Neural cell (in vitro differentiated cells): ENCODE results near the gene DEGS2. TPM values are rescaled to one million over a fixed set of nuclear protein-coding genes. Genes with fewer than 3 reads are reported as not detected.

Experiments used
- H2AFZ ChIP-seq: fragments of 200-600, 300-800 bp; sonication (generic), shearing (Covaris generic); 2 replicates; pipeline ENCODE4 v1.6.0; 2014; ENCODE audit warnings: low read depth, mild to moderate bottlenecking, antibody characterized with exemption, low read length, moderate library complexity
- H3F3A ChIP-seq: fragments of 200-600 bp; shearing (Covaris generic); 2 replicates; pipeline ENCODE4 v1.6.1; 2016; ENCODE audit warnings: mild to moderate bottlenecking, moderate library complexity, mixed read lengths, antibody characterized with exemption, low read length; ENCODE audit not compliant: insufficient read depth, poor library complexity, severe bottlenecking
- H3K27ac ChIP-seq: fragments of 200-600, 300-800 bp; sonication (generic), shearing (Covaris generic); 2 replicates; pipeline ENCODE4 v1.5.1; 2014; ENCODE audit warnings: mild to moderate bottlenecking, low read length, moderate library complexity
- H3K27me3 ChIP-seq: fragments of 300-800, 200-600 bp; sonication (generic), shearing (Covaris generic); 2 replicates; pipeline ENCODE4 v1.6.0; 2014; ENCODE audit warnings: mild to moderate bottlenecking, low read depth, low read length, moderate library complexity; ENCODE audit not compliant: insufficient read depth
- H3K36me3 ChIP-seq: fragments of 300-800, 200-600 bp; sonication (generic), shearing (Covaris generic); 2 replicates; pipeline ENCODE4 v1.5.1; 2014; ENCODE audit warnings: mild to moderate bottlenecking, antibody characterized with exemption, low read length, moderate library complexity; ENCODE audit not compliant: insufficient read depth
- H3K4me2 ChIP-seq: fragments of 300-800, 200-600 bp; sonication (generic), shearing (Covaris generic); 2 replicates; pipeline ENCODE4 v1.6.0; 2014; ENCODE audit warnings: mild to moderate bottlenecking, low read length
- H3K4me3 ChIP-seq: fragments of 300-800, 200-600 bp; sonication (generic), shearing (Covaris generic); 2 replicates; pipeline ENCODE4 v1.5.1; 2014; ENCODE audit warnings: mild to moderate bottlenecking, low read length, moderate library complexity
- H3K79me2 ChIP-seq: fragments of 200-600 bp; shearing (Covaris generic); replicated peaks from 2 replicates; pipeline ENCODE4 v1.6.0; 2014; ENCODE audit warnings: mild to moderate bottlenecking, low read length, moderate library complexity; ENCODE audit not compliant: insufficient read depth
- H3K9ac ChIP-seq: fragments of 300-800, 200-600 bp; sonication (generic), shearing (Covaris generic); 2 replicates; pipeline ENCODE4 v1.6.1; 2016; ENCODE audit warnings: mild to moderate bottlenecking, low read length, mixed read lengths
- H3K9me2 ChIP-seq: fragments of 200-600 bp; shearing (Covaris generic); 2 replicates; pipeline ENCODE4 v1.6.1; 2016; ENCODE audit warnings: mild to moderate bottlenecking, low read length, mixed read lengths; ENCODE audit not compliant: insufficient read depth
- H3K9me3 ChIP-seq: fragments of 200-600, 300-800 bp; sonication (generic), shearing (Covaris generic); 2 replicates; pipeline ENCODE4 v1.6.1; 2016; ENCODE audit warnings: mild to moderate bottlenecking, mixed run types, low read length, moderate library complexity, mixed read lengths
- H4K20me1 ChIP-seq: fragments of 200-600 bp; shearing (Covaris generic); 2 replicates; pipeline ENCODE4 v1.6.1; 2016; ENCODE audit warnings: mild to moderate bottlenecking, mixed run types; ENCODE audit not compliant: insufficient read depth
- CTCF ChIP-seq: fragments of 450-650 bp; IDR thresholded peaks from 2 replicates; pipeline ENCODE4 v1.5.1; 2014; ENCODE audit warnings: antibody characterized with exemption, mild to moderate bottlenecking, moderate library complexity; ENCODE audit not compliant: poor library complexity, severe bottlenecking
- EP300 ChIP-seq: fragments of 450-650 bp; conservative IDR thresholded peaks from 2 replicates; pipeline ENCODE4 v1.6.1; 2014; ENCODE audit warnings: antibody characterized with exemption, mild to moderate bottlenecking, moderate library complexity; ENCODE audit not compliant: poor library complexity, severe bottlenecking
- EZH2 ChIP-seq: fragments of 200-600, 300-800 bp; shearing (Covaris generic), sonication (generic); IDR thresholded peaks from 2 replicates; pipeline ENCODE4 v1.6.1; 2014; ENCODE audit warnings: antibody characterized with exemption, low read length, borderline replicate concordance, mild to moderate bottlenecking; ENCODE audit not compliant: insufficient read depth, poor library complexity, severe bottlenecking
- MXI1 ChIP-seq: fragments of 450-650 bp; conservative IDR thresholded peaks from 2 replicates; pipeline ENCODE4 v1.6.1; 2014; ENCODE audit warnings: antibody characterized with exemption, mild to moderate bottlenecking; ENCODE audit not compliant: poor library complexity, severe bottlenecking
- POLR2AphosphoS5 ChIP-seq: IDR thresholded peaks from 2 replicates; pipeline ENCODE4 v1.6.1; 2012
- RAD21 ChIP-seq: fragments of 450-650 bp; conservative IDR thresholded peaks from 2 replicates; pipeline ENCODE4 v1.6.1; 2014; ENCODE audit warnings: antibody characterized with exemption, mild to moderate bottlenecking, moderate library complexity
- SMC3 ChIP-seq: fragments of 450-650 bp; conservative IDR thresholded peaks from 2 replicates; pipeline ENCODE4 v1.6.1; 2014; ENCODE audit warnings: antibody characterized with exemption, mild to moderate bottlenecking, moderate library complexity; ENCODE audit not compliant: poor library complexity
- TAF1 ChIP-seq: IDR thresholded peaks from 2 replicates; pipeline ENCODE4 v1.6.1; 2012; ENCODE audit warnings: low read depth
- polyA plus RNA-seq: library from polyadenylated mRNA; depleted of rRNA; stranded (reverse); fragments of >200 nt; gene quantifications from 2 replicates; pipeline ENCODE4 v1.2.3, GENCODE V29; 2014
- TF ChIP-seq, protein P1 (sequence below): IDR thresholded peaks from 2 replicates; pipeline ENCODE4 v1.6.1; 2012; ENCODE audit warnings: borderline replicate concordance

DEGS2 gene
- polyA plus RNA-seq, 1 donor from 2014 or later, result 0.37 TPM

DNA sequence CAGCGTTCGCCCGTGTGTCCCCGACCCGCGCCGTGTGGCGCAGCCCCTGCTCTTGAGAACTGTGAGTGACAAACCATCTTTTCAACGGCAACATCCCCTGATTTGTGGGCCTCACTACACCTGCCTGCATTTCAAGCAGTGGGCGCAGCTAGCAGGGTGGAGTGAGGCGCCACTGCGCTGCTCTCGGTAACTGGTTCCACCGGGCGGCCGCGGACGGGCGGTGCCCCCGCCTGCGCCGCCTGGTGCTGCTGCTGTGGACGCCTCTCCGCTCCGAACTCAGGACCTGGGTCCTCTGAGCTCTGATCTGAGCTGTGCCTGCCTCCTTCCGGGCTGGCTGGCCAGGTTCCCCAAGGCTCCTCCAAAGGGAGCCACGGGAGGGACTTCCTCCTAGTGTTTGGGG is 5.9 kb upstream of the DEGS2 start:
- H3K9ac ChIP-seq, result no peak overlapping the region
- TF ChIP-seq, protein P1, sequence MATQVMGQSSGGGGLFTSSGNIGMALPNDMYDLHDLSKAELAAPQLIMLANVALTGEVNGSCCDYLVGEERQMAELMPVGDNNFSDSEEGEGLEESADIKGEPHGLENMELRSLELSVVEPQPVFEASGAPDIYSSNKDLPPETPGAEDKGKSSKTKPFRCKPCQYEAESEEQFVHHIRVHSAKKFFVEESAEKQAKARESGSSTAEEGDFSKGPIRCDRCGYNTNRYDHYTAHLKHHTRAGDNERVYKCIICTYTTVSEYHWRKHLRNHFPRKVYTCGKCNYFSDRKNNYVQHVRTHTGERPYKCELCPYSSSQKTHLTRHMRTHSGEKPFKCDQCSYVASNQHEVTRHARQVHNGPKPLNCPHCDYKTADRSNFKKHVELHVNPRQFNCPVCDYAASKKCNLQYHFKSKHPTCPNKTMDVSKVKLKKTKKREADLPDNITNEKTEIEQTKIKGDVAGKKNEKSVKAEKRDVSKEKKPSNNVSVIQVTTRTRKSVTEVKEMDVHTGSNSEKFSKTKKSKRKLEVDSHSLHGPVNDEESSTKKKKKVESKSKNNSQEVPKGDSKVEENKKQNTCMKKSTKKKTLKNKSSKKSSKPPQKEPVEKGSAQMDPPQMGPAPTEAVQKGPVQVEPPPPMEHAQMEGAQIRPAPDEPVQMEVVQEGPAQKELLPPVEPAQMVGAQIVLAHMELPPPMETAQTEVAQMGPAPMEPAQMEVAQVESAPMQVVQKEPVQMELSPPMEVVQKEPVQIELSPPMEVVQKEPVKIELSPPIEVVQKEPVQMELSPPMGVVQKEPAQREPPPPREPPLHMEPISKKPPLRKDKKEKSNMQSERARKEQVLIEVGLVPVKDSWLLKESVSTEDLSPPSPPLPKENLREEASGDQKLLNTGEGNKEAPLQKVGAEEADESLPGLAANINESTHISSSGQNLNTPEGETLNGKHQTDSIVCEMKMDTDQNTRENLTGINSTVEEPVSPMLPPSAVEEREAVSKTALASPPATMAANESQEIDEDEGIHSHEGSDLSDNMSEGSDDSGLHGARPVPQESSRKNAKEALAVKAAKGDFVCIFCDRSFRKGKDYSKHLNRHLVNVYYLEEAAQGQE, result no peak
- no peak for TF ChIP-seq POLR2AphosphoS5
- no peak for TF ChIP-seq MXI1
- TF ChIP-seq EP300, result no peak
- no peak for TF ChIP-seq SMC3
- no peak for TF ChIP-seq RAD21
- no peak for TF ChIP-seq TAF1
- TF ChIP-seq CTCF, result no peak
- TF ChIP-seq EZH2, result no peak
- no peaks in the 10 kb centered on the region for H3K79me2 ChIP-seq
- H2AFZ ChIP-seq, result no peak overlapping the region
- H3K4me3 ChIP-seq, result no peak overlapping the region
- no peak overlapping the region for H3K27ac ChIP-seq
- no peaks in the 10 kb centered on the region for H4K20me1 ChIP-seq
- no peaks in the 10 kb centered on the region for H3K9me2 ChIP-seq
- H3K9me3 ChIP-seq, result peaks cover 2% of the 10 kb centered on the region
- H3K27me3 ChIP-seq, result peaks cover 30% of the 10 kb centered on the region
- H3F3A ChIP-seq, result no peaks in the 10 kb centered on the region
- H3K4me2 ChIP-seq, result no peak overlapping the region
- H3K36me3 ChIP-seq, result no peaks in the 10 kb centered on the region

- H3K27me3 ChIP-seq, result peaks cover 57% of the 10 kb centered on the region
- H3F3A ChIP-seq, result no peaks in the 10 kb centered on the region
- no peaks in the 10 kb centered on the region for H3K36me3 ChIP-seq
- H3K9me3 ChIP-seq, result peaks cover 5% of the 10 kb centered on the region
- no peak for TF ChIP-seq TAF1
- no peak for TF ChIP-seq POLR2AphosphoS5
- TF ChIP-seq SMC3, result no peak
- TF ChIP-seq, protein P1, result no peak
- no peak for TF ChIP-seq MXI1
- no peak for TF ChIP-seq RAD21
- TF ChIP-seq EZH2, result no peak
- no peak for TF ChIP-seq EP300
- TF ChIP-seq CTCF, result no peak
- H3K79me2 ChIP-seq, result no peaks in the 10 kb centered on the region
- H3K9me2 ChIP-seq, result no peaks in the 10 kb centered on the region
- H3K9ac ChIP-seq, result no peak overlapping the region
- H3K4me2 ChIP-seq, result no peak overlapping the region
- H2AFZ ChIP-seq, result no peak overlapping the region
- no peak overlapping the region for H3K4me3 ChIP-seq
- H3K27ac ChIP-seq, result no peak overlapping the region
- no peaks in the 10 kb centered on the region for H4K20me1 ChIP-seq
Measured at GRCh38 chr14:100160534-100160916, 1.1 kb upstream of the DEGS2 start.
